ENCODE measurements around the gene OSBPL9. TPM values are rescaled to one million over a fixed set of nuclear protein-coding genes. Genes with fewer than 3 reads are reported as not detected.

The OSBPL9 gene
- total and polyA plus RNA-seq, 9 of the 15 experiments (the other 6 are each of a cell fraction or from before 2014, with no cell fraction given): 43.9 to 217 (median 170) TPM

GRCh38 chr1:51753969-51754368 lies 137.1 kb downstream of the OSBPL9 start:
- Histone ChIP-seq H3K4me2 (ENCODE audit: insufficient read depth, low read length) (no peak overlapping the region), H4K20me1 (replicated peaks; ENCODE audit: control insufficient read depth, insufficient read depth, low read length) (no peaks in the 10 kb centered on the region), H3K27me3 (ENCODE audit: control insufficient read depth in 2 of 2, insufficient read depth in 2 of 2, low read length in 2 of 2) (no peaks in the 10 kb centered on the region), H3K4me1 (replicated peaks in 1 of 2; ENCODE audit: control insufficient read depth in 2 of 2, insufficient read depth in 2 of 2, low read length in 2 of 2) (peaks cover 21 to 34% of the 10 kb centered on the region in 2 experiments; a peak in 3 of 5 replicates), H3K9ac (ENCODE audit: insufficient read depth in 1 of 2, low read depth in 2 of 2, low read length in 2 of 2) (no peak overlapping the region), H3K36me3 (ENCODE audit: control insufficient read depth, insufficient read depth, low read length) (peaks cover 72% of the 10 kb centered on the region), H3K4me3 (no peak overlapping the region), H3K79me2 (ENCODE audit: control insufficient read depth, insufficient read depth, low read length) (peaks cover 19% of the 10 kb centered on the region; the same call in 2 of the 3 replicates), H3K27ac (ENCODE audit: extremely low read depth, low read depth, low read length) (no peak overlapping the region), H3K9me1 (ENCODE audit: control insufficient read depth, insufficient read depth, low read length) (no peaks in the 10 kb centered on the region), H3K9me3 (replicated peaks; ENCODE audit: control insufficient read depth, insufficient read depth, low read depth, low read length) (no peaks in the 10 kb centered on the region; the same call in 1 of the 2 replicates), H2AFZ (ENCODE audit: low read depth, low read length) (no peak overlapping the region)
- no TSS peak for BruUV-seq (replicated peaks)
- TF ChIP-seq RFX7 (CRISPR knock-in tag; IDR thresholded peaks at IDR 0.05): no peak
- no peak for TF ChIP-seq ZBTB11 (CRISPR knock-in tag; IDR thresholded peaks at IDR 0.05)
- TF ChIP-seq ZMIZ1 (IDR thresholded peaks at IDR 0.05; ENCODE audit: low read depth in 2 of 2, low read length in 2 of 2): no peak
- TF ChIP-seq CBFA2T3 (IDR thresholded peaks at IDR 0.05): peak; percentile 6; the same call in 1 of the 2 replicates
- TF ChIP-seq ZNF77 (CRISPR knock-in tag; IDR thresholded peaks at IDR 0.05): no peak
- ChIA-PET CTCF (ENCODE audit: low intra/inter-chr PET ratio) (no interaction called here), POLR2A (interaction anchor here (1.0 to 6.8 kb wide), 3 partner anchors 13 to 21 kb away, joined by 3 to 44 read pairs (median 3); no protein-coding TSS in a partner anchor)
- no peak for FAIRE-seq
- intact Hi-C loops (cut with micrococcal nuclease): loop anchor here (5.0 kb wide), 1 partner anchor 127 kb away; no protein-coding TSS in a partner anchor
- in situ Hi-C loops (cut with MboI): no loop called here
- DNase-seq (ENCODE audit: extremely low read depth in 1 of 4, low spot score in 3 of 4): peak in 2 of 4 experiments; percentile 21 to 23
- ATAC-seq: no peak
